LoVo (cell line): ENCODE results near the gene CCDC184.
A peak's percentile ranks its signal among the peaks of the same experiment; 100 is the strongest.

Experiments
- DNase-seq: peaks from one replicate; pipeline ENCODE4 v3.0.0-alpha.2; 2016; ENCODE audit warnings: low spot score

The CCDC184 gene

DNA sequence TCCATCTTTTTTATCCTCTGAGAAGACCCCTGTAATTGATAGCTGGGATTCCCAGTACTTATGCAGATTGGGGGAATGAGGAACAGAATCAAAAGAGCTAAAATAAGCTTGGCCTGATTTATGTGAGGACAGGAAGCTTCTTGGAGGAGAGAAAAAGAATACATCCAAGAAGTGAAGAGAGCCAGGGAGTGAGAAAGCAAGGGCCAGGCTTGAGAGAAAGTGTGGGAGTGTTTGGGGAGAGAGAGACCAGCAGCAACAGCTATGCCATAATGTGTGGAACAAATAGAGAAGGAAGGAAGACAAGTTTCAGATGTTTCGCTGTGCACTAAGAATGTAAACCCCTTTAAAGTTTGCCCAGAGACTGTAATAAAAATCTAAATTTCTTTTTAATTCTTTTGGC lies 4.0 kb upstream of the CCDC184 start:
- no peak for DNase-seq

DNA sequence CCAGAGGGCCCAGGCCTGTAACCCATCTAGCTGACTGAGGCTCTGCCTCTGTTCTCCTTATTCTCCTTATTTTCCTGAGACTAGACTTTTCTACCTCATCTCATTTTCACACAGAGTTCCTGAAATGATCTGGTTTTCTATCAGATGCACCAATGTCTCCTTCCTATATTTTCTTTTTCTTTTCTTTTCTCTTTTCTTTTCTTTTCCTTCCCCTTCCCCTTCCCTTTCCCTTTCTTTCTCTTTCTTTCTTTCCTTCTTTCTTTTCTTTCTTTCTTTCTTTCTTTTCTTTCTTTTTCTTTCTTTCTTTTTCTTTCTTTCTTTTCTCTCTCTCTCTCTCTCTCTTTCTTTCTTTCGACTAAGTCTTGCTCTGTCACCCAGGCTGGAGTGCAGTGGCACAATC lies 3.0 kb upstream of the CCDC184 start:
- no peak for DNase-seq

DNA sequence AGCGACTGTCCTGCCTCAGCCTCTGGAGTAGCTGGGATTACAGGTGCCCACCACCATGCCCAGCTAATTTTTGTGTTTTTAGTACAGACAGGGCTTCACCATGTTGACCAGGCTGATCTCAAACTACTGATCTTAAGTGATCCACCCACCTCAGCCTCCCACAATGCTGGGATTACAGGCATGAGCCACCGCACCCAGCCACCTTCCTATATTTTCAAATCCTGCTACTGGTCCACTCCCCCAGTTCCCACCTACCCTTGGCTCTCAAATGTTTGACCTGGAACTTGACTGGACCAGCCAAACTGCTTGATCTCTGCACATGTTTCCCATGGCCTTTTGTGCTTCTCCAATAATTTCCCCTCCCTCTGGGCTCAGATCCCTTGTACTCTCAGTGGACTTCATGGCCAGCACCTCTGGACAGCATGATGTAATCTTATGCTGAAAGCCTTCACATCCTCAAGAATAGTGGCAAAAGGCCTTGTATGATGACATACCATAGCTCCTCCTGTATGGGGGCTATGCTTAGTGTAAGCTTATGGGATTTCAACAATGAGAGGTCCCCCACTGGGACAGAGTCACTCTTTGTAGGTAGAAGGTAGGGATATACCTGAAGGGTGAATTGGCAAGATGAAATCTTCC lies 2.5 kb upstream of the CCDC184 start:
- DNase-seq, result no peak

DNA sequence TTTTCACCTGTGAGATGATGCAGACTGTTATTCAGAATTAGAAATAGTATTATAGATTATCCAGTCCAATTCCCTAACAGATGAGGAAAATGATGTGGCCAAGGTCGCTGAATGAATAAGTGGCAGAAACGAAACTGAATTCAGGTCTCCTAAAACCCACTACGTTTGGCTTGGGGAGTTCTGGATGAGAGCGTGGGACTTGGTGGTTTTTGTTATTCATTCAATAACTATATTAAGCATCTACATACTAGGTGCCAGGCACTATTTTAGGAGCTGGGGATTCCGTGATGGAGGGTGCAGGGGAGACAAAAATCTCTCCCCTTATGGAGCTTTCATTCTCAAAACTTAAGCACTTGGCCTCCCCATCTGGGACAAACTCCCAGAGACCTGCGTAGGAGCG lies 813 bp upstream of the CCDC184 start:
- no peak for DNase-seq

DNA sequence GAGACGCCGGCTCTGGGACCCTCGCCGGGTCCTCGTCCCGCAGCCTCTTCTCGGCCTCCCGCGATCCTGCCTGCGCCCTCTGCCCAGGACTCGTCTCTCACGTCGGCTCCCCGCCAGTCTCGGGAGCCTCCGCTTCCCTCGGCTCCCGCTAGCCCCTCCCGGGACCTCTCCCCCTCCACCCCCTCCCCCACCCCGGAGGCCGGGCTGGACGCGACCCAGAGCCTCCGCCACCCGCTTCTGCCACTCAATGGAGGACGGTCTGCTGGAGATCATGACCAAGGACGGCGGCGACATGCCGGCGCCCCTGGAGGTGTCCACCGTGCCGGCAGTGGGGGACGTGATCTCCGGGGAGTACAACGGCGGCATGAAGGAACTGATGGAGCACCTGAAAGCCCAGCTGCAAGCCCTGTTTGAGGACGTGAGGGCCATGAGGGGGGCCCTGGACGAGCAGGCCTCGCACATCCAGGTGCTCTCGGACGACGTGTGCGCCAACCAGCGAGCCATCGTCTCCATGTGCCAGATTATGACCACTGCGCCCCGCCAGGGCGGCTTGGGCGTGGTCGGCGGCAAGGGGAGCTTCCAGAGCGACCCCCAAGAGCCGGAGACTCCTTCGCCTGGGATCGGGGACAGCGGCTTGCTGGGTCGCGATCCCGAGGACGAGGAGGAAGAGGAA lies 568 bp downstream of the CCDC184 start:
- DNase-seq, result no peak

DNA sequence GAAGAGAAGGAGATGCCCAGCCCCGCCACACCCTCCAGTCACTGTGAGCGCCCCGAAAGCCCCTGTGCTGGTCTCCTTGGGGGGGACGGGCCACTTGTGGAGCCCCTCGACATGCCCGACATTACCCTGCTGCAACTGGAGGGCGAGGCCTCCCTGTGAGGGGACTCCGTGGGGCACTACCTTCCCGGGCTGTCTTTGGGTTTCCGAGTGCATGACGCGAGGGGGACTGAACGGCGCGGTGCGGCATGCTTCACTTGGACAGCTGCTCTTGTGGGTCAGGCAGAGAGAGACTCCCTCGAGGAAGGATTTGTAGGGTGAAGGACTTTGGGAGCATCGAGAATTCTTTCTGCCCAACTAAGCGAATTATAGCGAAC lies 1.1 kb downstream of the CCDC184 start:
- DNase-seq, result no peak

DNA sequence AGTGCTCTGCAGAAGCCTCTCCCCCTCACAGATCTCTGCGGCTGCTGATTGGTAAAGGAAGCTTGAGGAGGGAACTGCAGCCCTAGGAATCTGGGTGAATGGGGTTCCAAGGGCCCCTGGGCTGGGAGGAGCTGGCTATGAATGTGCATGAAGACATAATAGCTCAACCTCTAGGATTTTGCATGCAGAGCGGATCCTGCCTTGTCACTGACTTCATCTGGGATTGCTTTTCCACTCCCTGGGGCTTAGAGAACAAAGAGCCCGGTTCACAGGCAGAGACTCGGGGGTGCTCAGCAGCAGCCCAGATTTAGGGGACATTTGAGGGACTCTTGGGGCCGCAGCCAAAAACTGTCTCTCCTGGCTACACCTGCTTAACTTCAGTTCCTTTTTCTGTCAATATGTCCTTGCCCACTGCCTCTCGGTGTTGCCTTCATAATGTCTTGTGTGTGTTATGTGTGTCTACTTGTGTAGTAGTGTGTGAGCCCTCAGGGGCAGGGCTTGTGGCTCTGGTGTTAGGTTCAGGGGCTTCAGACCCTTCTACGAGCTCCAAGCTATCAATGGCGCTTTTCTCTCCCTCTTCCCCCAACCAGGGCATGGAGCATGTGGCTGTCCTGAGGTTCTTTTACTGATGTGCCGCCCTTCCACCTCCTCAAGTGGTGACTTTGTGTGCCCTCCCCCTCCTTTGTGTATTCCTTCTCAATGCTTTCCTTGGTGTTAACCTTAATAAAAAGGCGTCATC lies 1.9 kb downstream of the CCDC184 start:
- DNase-seq, result no peak

DNA sequence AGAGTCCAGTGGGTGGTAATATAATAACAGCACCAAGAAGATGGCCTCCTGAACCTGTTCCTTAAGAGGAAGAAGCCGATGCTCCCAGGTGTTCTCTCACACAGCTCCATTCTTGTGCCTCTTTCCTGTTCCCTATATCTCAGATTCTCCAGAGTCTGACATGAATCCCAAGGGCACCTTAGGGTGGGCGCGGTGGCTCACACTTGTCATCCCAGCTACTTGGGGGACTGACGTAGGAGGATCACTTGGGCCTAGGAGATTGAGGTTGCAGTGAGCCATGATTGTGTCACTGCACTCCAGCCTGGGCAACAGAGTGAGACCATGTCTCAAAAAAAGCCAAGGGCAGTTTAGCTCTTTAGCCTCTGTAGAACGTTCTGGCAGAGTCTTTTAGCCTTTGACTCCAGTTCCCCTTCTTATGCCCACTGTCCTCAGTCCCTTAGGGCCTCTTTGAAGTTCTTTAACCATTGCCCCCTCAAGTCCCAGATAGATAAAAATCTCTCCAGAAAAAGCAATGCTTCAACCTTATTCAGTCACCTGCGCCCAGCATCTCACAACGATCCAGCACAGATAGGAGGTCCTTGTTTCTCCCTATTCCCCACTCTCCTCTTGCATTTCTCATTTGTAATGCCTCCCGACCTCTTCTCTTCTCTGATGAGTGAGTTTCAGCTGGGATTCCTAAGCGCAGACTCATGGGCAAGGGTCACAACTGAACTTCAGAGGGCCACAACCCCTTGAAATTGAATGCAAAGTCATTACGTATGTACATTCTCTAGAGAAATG lies 4.7 kb downstream of the CCDC184 start:
- DNase-seq, result no peak

DNA sequence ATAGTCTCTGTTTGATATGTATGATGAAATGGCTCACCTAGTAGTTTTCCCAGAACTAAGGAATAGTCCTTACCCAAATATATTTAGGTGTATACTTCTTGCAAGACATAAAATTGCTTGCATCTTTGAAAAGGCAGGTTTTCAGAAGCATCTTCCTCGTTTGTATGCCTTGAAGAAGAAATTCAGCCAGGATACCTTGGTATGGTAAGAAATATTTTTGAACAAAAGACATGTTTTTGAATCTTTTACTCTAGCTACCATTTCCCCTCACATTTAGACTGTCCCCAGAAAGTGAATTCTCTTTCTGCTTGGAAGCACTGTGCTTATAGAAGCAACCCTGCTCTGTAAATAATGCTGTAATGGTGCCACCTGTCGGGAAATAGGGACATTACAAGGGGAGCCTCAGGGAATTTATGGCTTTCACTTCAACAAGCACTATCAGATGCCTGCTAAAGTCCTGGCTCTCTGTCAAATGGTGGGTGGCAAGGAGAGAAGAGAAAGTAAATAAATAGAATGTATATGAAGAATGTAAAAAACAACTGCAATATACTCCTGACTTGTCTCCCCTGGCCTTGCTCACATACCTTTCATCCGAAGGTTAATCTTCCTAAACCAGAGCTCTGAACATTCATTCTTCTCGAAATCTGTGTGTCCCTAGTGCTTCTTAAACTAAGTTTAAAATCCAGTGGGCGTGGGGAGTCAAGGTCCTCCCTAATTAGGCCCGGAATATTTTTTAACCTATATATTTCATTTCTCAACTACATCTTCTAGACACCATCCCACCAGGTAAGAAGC lies 6.1 kb downstream of the CCDC184 start:
- peak; percentile 77 for DNase-seq

DNA sequence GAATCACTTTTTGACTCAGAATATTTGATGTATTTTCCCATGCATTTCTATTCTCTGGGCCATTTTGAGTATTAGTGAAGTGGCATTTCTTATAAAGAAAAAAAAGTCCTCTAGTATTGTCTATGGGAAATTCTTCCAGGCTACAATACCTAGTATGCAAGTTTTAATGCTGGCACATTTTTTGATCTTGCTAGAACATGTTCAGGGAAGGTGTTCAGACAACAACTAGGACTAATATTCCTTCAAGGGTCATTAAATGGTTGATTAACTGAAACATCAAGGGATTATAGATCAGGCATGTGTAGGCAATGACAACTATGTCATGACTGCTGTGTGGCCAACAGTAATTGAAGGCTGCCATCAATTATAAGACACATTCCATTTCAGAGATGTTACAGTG lies 7.7 kb downstream of the CCDC184 start:
- DNase-seq, result no peak

DNA sequence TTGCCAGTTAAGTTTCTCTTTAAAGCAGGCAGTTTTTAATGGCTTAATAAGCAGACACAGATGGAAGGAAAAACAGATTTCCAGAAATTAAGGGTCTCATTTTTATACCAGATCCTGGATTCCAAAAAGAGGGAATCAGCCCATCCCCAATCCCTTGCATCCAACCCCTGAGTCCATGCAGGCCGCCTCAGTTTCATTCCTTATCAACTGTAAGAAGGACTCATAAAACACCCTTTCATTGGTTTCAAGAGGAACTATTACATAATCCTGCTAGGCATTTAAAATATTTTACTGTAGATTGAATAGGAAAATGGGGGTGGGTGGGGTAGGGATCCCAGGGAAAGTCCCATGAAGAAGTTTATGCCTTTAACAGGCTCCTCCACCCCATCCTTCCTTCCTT lies 9.4 kb downstream of the CCDC184 start:
- DNase-seq, result no peak

DNA sequence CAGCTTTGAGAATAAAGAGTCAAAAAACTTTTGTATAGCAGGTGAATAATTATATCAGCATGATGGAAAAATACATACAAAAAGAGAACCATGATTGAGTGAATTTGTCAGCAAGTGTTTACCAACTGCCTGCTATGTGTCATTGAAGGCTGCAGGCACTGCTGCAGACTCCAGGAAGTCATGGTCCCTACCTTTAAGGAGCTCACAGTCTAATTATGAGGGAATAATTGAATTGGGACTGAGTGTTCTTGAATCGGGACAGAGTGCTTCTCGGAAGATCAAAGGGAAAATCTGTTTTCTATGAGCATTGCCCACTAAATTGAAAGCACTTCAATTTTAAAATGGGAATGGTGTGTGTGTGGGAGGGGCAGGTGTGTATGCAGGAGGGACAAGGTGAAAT lies 10.2 kb downstream of the CCDC184 start:
- no peak for DNase-seq

DNA sequence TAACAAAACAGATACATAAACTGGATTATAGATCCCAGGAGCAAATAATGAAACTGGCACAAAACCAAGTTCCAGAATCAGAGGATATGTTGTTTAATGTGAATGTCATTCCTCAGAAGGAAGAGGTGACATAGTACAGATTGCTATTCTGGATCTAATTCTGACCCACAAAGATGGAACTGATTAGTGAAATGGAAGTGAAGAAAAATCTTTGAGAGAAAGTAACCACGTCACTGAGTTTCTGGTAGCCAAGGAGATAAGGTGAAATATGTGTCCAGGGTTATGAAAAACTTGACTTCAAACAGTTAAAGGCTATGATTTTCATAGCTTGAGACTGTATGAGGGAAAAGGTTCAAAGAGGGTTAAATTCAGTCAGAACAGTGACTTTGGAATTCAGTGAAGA lies 11.4 kb downstream of the CCDC184 start:
- DNase-seq, result no peak

DNA sequence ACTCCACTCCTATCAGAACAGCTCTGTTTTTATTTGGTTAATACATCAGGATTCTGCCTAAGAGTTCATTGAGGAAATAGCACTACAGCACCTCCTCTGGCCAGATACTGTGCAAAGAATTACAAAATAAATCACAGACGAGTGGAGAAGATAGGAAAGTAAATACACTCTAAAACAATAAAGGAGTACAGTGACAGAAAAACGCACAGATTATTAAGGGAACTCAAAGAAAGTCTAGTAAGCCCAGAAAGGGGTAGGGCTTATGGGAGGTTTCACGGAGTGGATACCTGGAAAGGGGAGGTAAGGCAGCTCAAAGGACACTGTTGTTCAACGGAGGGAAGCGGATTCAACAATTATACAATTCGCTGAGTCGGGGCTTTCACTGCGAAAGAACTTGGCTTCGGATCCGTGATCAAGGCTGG lies 14.1 kb downstream of the CCDC184 start:
- DNase-seq, result no peak

DNA sequence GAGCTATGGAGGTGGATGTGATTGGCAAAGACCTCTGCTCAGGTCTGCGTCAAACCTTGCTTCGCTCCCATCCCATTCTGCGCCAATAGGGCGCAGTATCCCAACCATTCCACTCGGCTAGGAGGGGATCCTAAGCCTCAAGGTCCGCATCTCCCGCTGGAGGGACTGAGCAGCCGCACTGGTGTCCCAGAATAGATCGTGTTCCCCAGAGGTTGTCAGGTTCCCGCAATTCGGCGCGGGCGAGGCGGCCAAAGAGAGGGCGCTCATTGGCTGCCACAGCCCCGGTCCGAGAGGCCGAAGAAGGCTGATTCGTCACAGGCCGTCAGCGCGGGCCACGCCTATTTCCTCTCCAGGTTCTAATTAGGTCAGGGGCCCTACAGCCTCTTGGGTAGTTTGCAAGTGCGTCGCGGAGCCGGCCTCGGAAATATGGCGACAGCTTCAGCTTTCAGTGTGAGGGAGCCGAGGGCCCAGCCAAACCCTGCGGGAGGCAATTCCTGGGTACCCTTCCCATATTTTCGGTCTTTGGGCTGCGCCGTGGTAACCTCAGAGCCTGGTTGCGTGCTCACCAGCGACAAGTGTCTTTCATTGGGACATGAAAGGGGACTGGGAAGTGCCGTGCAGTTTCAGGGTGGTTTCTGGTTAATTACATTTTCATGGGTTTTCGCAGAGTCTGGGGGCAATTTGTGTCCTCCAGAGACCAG lies 14.7 kb downstream of the CCDC184 start:
- DNase-seq, result no peak

DNA sequence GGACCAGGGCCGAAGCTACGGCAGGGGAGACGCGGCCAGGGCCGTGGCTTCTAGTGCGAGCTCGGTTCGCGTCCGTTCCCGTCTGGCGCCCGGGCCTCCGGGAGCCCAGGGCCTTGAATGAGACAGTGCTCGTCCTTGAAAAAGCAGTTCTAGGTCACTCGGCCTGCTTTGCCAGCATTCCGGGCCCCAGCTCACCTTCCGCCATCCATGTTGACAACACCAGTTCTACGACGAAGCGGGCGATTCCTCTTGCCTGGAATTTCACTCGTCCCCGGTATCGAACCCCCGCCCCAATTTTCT lies 15.2 kb downstream of the CCDC184 start:
- no peak for DNase-seq

DNA sequence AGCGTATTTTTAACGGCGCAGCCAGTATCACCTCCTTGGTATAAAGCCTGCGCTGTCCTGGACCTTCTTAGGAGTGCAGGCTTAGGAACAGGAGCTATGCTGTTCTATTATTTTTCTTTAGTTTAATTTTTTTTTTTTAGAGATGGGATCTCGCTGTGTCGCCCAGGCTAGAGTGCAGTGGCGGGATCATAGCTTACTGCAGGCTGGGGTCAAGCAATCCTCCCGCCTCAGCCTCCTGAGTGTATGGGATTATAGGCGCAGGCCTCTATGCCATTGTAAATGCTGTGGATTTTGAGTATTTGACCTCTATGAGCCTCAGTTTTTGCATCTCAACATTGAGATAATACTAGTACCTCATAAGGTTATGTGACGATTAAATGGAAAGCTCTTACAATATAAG lies 15.5 kb downstream of the CCDC184 start:
- DNase-seq, result no peak

DNA sequence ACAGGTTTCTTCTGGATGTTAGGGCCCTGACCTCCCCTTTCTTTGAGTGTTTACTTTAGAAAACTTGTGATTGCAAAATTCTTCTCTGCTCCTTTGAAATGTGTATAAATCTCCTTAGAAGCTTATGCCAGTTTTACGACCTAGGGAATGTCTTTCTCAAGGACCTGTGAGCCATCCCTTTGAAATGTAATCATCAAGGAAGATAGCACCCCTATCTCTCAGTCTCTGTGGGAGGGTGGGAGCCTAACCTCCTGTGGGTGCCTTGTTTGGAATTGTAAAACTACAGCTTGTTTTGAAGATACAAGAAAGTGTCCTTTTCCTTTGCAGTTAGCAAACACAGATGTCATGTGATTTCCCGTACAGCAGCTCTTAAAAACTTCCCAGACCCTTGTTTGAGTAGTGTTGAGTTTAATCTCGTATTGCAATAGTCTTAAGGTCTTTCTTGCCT lies 16.4 kb downstream of the CCDC184 start:
- DNase-seq, result peak; percentile 35

DNA sequence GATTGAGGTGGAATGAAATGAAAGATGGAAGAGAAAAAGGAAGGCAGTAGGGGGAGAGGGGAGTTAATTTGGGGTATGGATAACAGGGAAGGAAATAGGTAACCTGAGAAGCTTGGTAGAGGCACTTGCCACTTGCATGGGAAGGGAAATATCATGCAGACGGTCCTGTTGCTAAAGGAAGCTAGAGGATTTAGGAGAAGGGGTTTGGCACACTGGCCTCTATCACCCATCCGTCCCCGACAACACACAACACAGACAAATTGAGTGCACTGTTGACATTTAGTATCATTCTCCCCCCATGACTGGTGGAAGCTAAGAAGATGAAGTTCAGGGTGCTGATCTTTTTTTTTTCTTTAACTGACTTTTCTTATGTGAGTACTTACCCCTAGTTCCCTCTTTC lies 17.6 kb downstream of the CCDC184 start:
- no peak for DNase-seq

DNA sequence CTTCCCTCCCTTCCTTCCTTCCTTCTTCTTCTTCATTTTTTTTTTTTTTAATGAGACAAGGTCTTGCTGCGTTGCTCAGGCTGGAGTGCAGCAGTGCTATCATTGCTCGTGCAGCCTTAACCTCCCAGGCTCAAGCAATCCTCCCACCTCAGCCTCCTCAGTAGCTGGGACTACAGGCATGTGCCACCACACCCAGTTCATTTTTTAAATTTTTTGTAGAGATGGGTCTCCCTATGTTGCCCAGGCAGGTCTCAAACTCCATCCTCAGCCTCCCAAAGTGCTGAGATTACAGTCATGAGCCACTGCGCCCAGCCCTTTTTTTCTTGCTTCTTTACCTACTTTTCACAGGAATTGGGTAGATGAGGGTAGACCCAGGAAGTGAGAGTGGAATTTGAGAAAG lies 18.1 kb downstream of the CCDC184 start:
- no peak for DNase-seq

DNA sequence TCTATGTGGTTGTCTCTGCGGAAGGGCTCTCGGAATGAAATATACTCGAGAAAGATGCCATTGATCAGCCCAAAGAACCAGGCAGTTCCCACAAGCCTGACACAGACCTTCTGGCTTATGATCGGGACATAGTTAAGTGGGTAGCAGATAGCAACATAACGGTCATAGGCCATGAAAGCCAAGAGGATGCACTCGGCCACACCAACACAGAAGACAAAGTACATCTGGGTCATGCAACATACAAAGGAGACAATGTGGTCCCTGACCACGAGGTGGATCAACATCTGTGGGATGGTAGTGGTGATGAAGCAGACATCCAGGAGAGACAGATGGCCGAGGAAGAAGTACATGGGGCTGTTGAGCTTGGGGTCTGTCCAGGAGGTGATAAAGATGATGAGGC lies 19.3 kb downstream of the CCDC184 start:
- no peak for DNase-seq
